ENCODE results near the gene CNOT2. TPM values are rescaled to one million over a fixed set of nuclear protein-coding genes. Genes with fewer than 3 reads are reported as not detected.

CNOT2 gene
- total and polyA plus RNA-seq, 2 donors (not counting 3 experiments of a cell fraction or from before 2014, with no cell fraction given) = 52.2 to 79.7 TPM

- ChIA-PET POLR2A (no interaction called here), CTCF (interaction anchor here (0.8 kb wide), 1 partner anchor 25 kb away, joined by 3 read pairs; no protein-coding TSS in a partner anchor)
- peaks cover 7 to 19% of the 10 kb centered on the region in 2 experiments for H3K27me3 ChIP-seq (ENCODE audit: control insufficient read depth in 2 of 2, insufficient read depth in 2 of 2, low read length in 2 of 2)
- H3K4me1 ChIP-seq (ENCODE audit: control insufficient read depth, extremely low read depth, insufficient read depth, low read length) = peaks cover 4% of the 10 kb centered on the region
- no peak overlapping the region for H3K27ac ChIP-seq (ENCODE audit: insufficient read depth, low read depth, low read length)
- no peak for TF ChIP-seq POLR2A (IDR thresholded peaks at IDR 0.05; ENCODE audit: low read depth, low read length)
- no peak for TF ChIP-seq JUN (IDR thresholded peaks at IDR 0.05; ENCODE audit: borderline replicate concordance, insufficient read depth, insufficient read length, low read depth)
- no peaks in the 10 kb centered on the region for H4K20me1 ChIP-seq (replicated peaks; ENCODE audit: control insufficient read depth, extremely low read depth, insufficient read depth, low read length)
- H3K36me3 ChIP-seq (ENCODE audit: control insufficient read depth in 2 of 2, extremely low read depth in 1 of 2, insufficient read depth in 2 of 2, low read length in 2 of 2) = no peaks in the 10 kb centered on the region
- no peak for FAIRE-seq
- no peak overlapping the region for H3K4me3 ChIP-seq (replicated peaks in 1 of 3; ENCODE audit: insufficient read depth in 1 of 3, low read depth in 1 of 3, low read length in 3 of 3)
- H3K9me3 ChIP-seq (replicated peaks; ENCODE audit: control insufficient read depth, insufficient read depth, low read length) = no peaks in the 10 kb centered on the region
- H3K79me2 ChIP-seq (ENCODE audit: control insufficient read depth, insufficient read depth, low read length) = no peaks in the 10 kb centered on the region
- no TSS peak for BruUV-seq (replicated peaks)
- no peak overlapping the region for H2AFZ ChIP-seq (ENCODE audit: low read depth, low read length)
- H3K9ac ChIP-seq (replicated peaks; ENCODE audit: extremely low read depth, insufficient read depth, low read length) = no peak overlapping the region
- dilution Hi-C loops (cut with MboI; ENCODE audit: extremely low pct_ligation_motif_present, low sequenced_read_pairs) (no loop called here), intact Hi-C loops (cut with micrococcal nuclease) (loop anchor here (10.0 kb wide), 1 partner anchor 185 kb away; no protein-coding TSS in a partner anchor)
- H3K4me2 ChIP-seq (ENCODE audit: insufficient read depth, low read length) = no peak overlapping the region
- DNase-seq (ENCODE audit: low read depth, low spot score) = no peak
- no peaks in the 10 kb centered on the region for H3K9me1 ChIP-seq (replicated peaks; ENCODE audit: control insufficient read depth, extremely low read depth, insufficient read depth, low read length)
Measured at GRCh38 chr12:70360218-70360617, 117.0 kb downstream of the CNOT2 start.

- DNase-seq (ENCODE audit: low read depth, low spot score) (peak; percentile 14), FAIRE-seq (peak; percentile 79)
- H3K79me2 ChIP-seq (ENCODE audit: control insufficient read depth, insufficient read depth, low read length) = no peaks in the 10 kb centered on the region
- peak overlapping the region in 1 of 3 experiments; percentile 64 for H3K4me3 ChIP-seq (replicated peaks in 1 of 3; ENCODE audit: insufficient read depth in 1 of 3, low read depth in 1 of 3, low read length in 3 of 3)
- POLR2A ChIA-PET = no interaction called here
- H3K27ac ChIP-seq (ENCODE audit: insufficient read depth, low read depth, low read length) = no peak overlapping the region
- H3K9ac ChIP-seq (replicated peaks; ENCODE audit: extremely low read depth, insufficient read depth, low read length) = no peak overlapping the region
- H3K4me2 ChIP-seq (ENCODE audit: insufficient read depth, low read length) = peak overlapping the region; percentile 80
- BruUV-seq (replicated peaks) = no TSS peak
- dilution Hi-C loops (cut with MboI; ENCODE audit: extremely low pct_ligation_motif_present, low sequenced_read_pairs) = no loop called here
- peaks cover 14% of the 10 kb centered on the region for H3K4me1 ChIP-seq (ENCODE audit: control insufficient read depth, extremely low read depth, insufficient read depth, low read length)
- no peaks in the 10 kb centered on the region for H3K36me3 ChIP-seq (ENCODE audit: control insufficient read depth in 2 of 2, extremely low read depth in 1 of 2, insufficient read depth in 2 of 2, low read length in 2 of 2)
- no peaks in the 10 kb centered on the region for H3K9me1 ChIP-seq (replicated peaks; ENCODE audit: control insufficient read depth, extremely low read depth, insufficient read depth, low read length)
- intact Hi-C loops (cut with micrococcal nuclease) = loop anchor here (5.0 to 10.0 kb wide), 2 partner anchors 147 to 180 kb away; no protein-coding TSS in a partner anchor
- H3K27me3 ChIP-seq (ENCODE audit: control insufficient read depth in 2 of 2, insufficient read depth in 2 of 2, low read length in 2 of 2) = peaks cover 16 to 33% of the 10 kb centered on the region in 2 experiments
- TF ChIP-seq POLR2A (IDR thresholded peaks at IDR 0.05; ENCODE audit: low read depth, low read length) (no peak), POLR2AphosphoS5 (IDR thresholded peaks at IDR 0.05; ENCODE audit: insufficient read depth, low read depth, low read length) (no peak), GATA2 (IDR thresholded peaks at IDR 0.05; ENCODE audit: insufficient read depth, insufficient read length, low read depth, low read length) (no peak)
- no peaks in the 10 kb centered on the region for H4K20me1 ChIP-seq (replicated peaks; ENCODE audit: control insufficient read depth, extremely low read depth, insufficient read depth, low read length)
- CTCF ChIA-PET = interaction anchor here (2.1 kb wide), 1 partner anchor 464 kb away, joined by 8 read pairs; no protein-coding TSS in a partner anchor
- no peaks in the 10 kb centered on the region for H3K9me3 ChIP-seq (replicated peaks; ENCODE audit: control insufficient read depth, insufficient read depth, low read length)
- H2AFZ ChIP-seq (ENCODE audit: low read depth, low read length) = no peak overlapping the region
Measured at GRCh38 chr12:70364695-70365397, 121.6 kb downstream of the CNOT2 start.

Data from endothelial cell of umbilical vein (primary cell).